GM13977 (cell line): ENCODE data around the gene TNFAIP8.

Source experiments
- DNase-seq: peaks from one replicate; pipeline ENCODE4 v3.0.0; 2012; ENCODE audit warnings: low spot score
- CTCF ChIP-seq: IDR thresholded peaks from 2 replicates; pipeline ENCODE4 v1.5.1; 2012; ENCODE audit warnings: mild to moderate bottlenecking, control low read depth; ENCODE audit not compliant: insufficient read depth; ENCODE audit errors: extremely low read depth, missing control alignments
- in situ Hi-C: fragments of 300-500 bp; cut with MboI; formaldehyde crosslinking; loops from one replicate; pipeline ENCODE4 v1.12.0; 2022; ENCODE audit warnings: low sequenced_read_pairs, low pct_unique_long_range_greater_than_20kb, mixed read lengths, inconsistent platforms; ENCODE audit not compliant: unreplicated experiment

Gene TNFAIP8

GRCh38 chr5:119358530-119358900 lies 2.7 kb downstream of the TNFAIP8 start:
- in situ Hi-C loops = no loop called here
- DNase-seq = no peak
- TF ChIP-seq CTCF = no peak

GRCh38 chr5:119358901-119359603 lies 3.2 kb downstream of the TNFAIP8 start:
- no peak for DNase-seq
- in situ Hi-C loops = no loop called here

GRCh38 chr5:119359737-119360413 lies 4.1 kb downstream of the TNFAIP8 start:
- in situ Hi-C loops = no loop called here
- TF ChIP-seq CTCF = no peak
- no peak for DNase-seq

More at GRCh38 chr5:119358901-119359603, 3.2 kb downstream of the TNFAIP8 start:
- no peak for TF ChIP-seq CTCF

- in situ Hi-C loops = no loop called here
- TF ChIP-seq CTCF = no peak
- no peak for DNase-seq
Observed at GRCh38 chr5:119360905-119361593, 5.2 kb downstream of the TNFAIP8 start.

- DNase-seq = no peak
- in situ Hi-C loops = no loop called here
- no peak for TF ChIP-seq CTCF
Observed at GRCh38 chr5:119361594-119362125, 5.8 kb downstream of the TNFAIP8 start.

GRCh38 chr5:119362714-119363113 lies 6.9 kb downstream of the TNFAIP8 start:
- no peak for DNase-seq
- no peak for TF ChIP-seq CTCF
- in situ Hi-C loops = no loop called here
